MM.1S (cell line): ENCODE results near the gene UIMC1.

Source experiments
- EZH2 ChIP-seq: fragments of 300-600 bp; sonication (generic); optimal IDR thresholded peaks from 2 replicates; pipeline ENCODE3; 2017; ENCODE audit warnings: low read depth, mild to moderate bottlenecking, antibody characterized with exemption, low read length, mixed read lengths
- TF ChIP-seq, protein P1 (sequence below): fragments of 300-600 bp; sonication (generic); IDR thresholded peaks from 2 replicates; pipeline ENCODE4 v1.5.1; 2016; ENCODE audit warnings: antibody characterized with exemption, low read length, mixed read lengths

DNA sequence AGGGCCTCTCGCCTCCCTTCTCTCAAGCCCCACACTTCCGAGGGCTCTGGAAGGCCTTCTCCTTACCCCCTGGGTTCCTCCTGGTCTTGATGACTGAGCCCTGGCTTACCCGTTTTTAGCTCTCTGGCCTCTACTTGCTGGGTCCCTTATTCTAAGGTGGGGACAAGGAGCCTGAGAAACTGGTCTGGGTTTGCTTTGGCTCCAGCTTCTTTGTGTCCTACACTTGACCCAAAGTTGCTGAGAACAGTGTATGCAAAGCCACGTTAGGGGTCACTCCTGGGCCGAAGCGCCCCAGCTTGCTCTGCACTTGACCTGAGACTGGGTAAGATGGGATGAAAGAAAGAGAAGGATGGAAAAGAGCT is 16.7 kb upstream of the UIMC1 start:
- TF ChIP-seq, protein P1, sequence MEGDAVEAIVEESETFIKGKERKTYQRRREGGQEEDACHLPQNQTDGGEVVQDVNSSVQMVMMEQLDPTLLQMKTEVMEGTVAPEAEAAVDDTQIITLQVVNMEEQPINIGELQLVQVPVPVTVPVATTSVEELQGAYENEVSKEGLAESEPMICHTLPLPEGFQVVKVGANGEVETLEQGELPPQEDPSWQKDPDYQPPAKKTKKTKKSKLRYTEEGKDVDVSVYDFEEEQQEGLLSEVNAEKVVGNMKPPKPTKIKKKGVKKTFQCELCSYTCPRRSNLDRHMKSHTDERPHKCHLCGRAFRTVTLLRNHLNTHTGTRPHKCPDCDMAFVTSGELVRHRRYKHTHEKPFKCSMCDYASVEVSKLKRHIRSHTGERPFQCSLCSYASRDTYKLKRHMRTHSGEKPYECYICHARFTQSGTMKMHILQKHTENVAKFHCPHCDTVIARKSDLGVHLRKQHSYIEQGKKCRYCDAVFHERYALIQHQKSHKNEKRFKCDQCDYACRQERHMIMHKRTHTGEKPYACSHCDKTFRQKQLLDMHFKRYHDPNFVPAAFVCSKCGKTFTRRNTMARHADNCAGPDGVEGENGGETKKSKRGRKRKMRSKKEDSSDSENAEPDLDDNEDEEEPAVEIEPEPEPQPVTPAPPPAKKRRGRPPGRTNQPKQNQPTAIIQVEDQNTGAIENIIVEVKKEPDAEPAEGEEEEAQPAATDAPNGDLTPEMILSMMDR = no peak
- TF ChIP-seq EZH2 = no peak
